Ascending aorta (tissue), 2 donors: ENCODE results near the gene PARL. TPM values are rescaled to one million over a fixed set of nuclear protein-coding genes. Genes with fewer than 3 reads are reported as not detected.

Experiments used
- DNase-seq, 2 donors: peaks; one replicate each; pipeline ENCODE4 v3.0.0-alpha.2; 2019; ENCODE audit warnings: low spot score in 2 of 2
- H3K27ac ChIP-seq, 2 donors: fragments of 200-600 bp; sonication (generic); one replicate each; pipeline ENCODE4 v1.5.1; 2016 to 2017; ENCODE audit warnings: mild to moderate bottlenecking in 1 of 2
- H3K27me3 ChIP-seq: fragments of 200-600 bp; sonication (generic); one replicate; pipeline ENCODE4 v1.5.1; 2017
- H3K36me3 ChIP-seq, 2 donors: fragments of 200-600 bp; sonication (generic); one replicate each; pipeline ENCODE4 v1.5.1; 2016
- H3K4me1 ChIP-seq, 2 donors: fragments of 200-600 bp; sonication (generic); one replicate each; pipeline ENCODE4 v1.5.1; 2016 to 2017; ENCODE audit warnings: mild to moderate bottlenecking in 1 of 2
- H3K4me3 ChIP-seq, 2 donors: fragments of 200-600 bp; sonication (generic); one replicate each; pipeline ENCODE4 v1.5.1; 2016 to 2017; ENCODE audit warnings: mild to moderate bottlenecking in 1 of 2
- H3K9me3 ChIP-seq, 2 donors: fragments of 200-600 bp; sonication (generic); one replicate each; pipeline ENCODE4 v1.5.1; 2016
- CTCF ChIP-seq, 3 experiments: fragments of 200-600 bp in 2 of 3; fragments of 450-650 bp in 1 of 3; sonication (generic) in 2 of 3; IDR thresholded peaks; one replicate each; pipeline ENCODE4 v1.5.1; 2016 to 2019; ENCODE audit warnings: antibody characterized with exemption in 3 of 3, mild to moderate bottlenecking in 1 of 3, moderate library complexity in 1 of 3
- intact Hi-C: fragments of 100-400 bp; cut with DNase I; formaldehyde crosslinking; loops from one replicate; pipeline ENCODE4 v1.15.1; 2023
- total RNA-seq: library from RNA; depleted of rRNA; stranded (reverse); fragments of >200 nt; gene quantifications from one replicate; pipeline ENCODE4 v1.1.0, GENCODE V29; 2016

PARL gene
- total RNA-seq, 1 donor from 2014 or later: 14.3 TPM

DNA sequence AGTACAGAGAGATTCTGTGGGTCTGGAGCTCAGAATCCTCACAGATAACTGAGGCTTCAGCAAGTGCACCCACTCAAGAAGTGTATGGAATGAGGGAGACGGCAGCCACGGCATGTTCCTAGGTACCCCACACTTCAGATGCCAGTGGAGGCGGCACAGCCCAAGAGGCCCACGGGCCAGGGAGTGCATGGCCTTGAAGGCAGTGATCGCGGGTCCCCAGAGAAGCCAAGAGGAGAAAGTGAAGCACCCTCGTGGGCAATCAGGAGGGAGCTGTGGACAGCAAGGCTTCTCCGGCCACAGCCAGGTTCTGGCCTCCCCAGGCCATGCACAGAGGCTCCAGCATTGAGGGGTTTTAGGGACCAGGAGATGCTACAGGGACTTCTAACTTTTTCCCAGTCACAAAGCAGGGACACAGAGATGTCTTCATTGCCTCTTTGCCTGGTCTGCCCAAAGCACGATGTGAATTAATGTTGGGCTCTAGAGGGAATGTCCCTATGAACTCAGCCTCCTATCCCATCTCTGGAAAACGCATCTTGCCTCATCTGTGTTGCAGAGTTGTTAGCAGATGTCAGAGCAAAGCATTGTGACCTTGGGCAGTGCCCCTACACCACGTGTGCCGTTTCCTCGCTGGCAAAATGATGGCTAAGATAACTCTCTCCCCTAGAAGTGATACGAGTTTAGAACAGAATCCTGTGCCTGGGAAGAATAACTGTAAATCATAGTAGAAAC is 56.7 kb downstream of the PARL start:
- TF ChIP-seq CTCF (IDR thresholded peaks at IDR 0.05): no peak
- Histone ChIP-seq H3K27me3 (no peaks in the 10 kb centered on the region), H3K4me3 (no peak overlapping the region), H3K9me3 (no peaks in the 10 kb centered on the region), H3K36me3 (peaks cover 12 to 26% of the 10 kb centered on the region in 2 donors), H3K27ac (no peak overlapping the region), H3K4me1 (peaks cover 6 to 8% of the 10 kb centered on the region in 2 donors)
- DNase-seq: no peak
- intact Hi-C loops: no loop called here

DNA sequence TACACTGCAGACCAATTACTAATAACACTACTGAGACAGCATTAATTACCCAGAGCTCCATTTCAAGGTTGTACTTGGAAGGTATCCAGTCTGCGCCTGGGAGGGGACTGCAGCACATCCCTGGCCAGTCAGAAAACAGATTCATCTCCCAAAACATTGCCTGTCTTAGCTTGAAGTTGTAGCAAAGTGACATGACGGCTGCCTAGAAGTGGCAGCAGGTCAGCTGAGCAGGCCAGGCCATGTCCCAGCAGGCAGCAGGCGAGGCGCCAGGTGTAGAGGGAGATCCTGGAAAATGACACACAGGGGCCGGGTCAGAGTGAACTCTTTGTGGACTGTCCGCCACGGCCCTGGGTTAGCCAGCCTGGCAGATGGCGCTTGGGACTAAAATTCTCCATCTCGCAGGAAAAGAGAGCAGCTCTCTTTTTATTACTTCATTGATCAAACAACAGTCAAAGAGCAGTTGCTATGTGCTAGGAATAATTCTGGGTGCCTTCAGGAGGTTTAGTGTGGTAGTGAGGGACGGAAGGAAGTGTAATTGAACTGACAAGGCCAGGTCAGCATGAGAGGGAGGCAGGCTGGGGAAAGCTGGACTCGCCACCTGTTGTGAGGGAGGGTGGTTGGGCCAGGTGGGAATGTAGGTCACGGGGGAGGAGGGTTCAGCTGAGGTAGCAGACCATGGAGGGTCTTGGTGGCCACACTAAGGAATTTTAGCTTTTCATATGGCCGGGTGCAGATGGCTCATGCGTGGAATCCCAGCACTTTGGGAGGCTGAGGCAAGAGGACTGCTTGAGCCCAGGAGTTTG is 58.0 kb downstream of the PARL start:
- Histone ChIP-seq H3K4me3 (no peak overlapping the region), H3K36me3 (peaks cover 4 to 18% of the 10 kb centered on the region in 2 donors), H3K27ac (no peak overlapping the region), H3K27me3 (no peaks in the 10 kb centered on the region), H3K9me3 (no peaks in the 10 kb centered on the region), H3K4me1 (peaks cover 6 to 8% of the 10 kb centered on the region in 2 donors)
- DNase-seq: no peak
- intact Hi-C loops: no loop called here
- TF ChIP-seq CTCF (IDR thresholded peaks at IDR 0.05): no peak

DNA sequence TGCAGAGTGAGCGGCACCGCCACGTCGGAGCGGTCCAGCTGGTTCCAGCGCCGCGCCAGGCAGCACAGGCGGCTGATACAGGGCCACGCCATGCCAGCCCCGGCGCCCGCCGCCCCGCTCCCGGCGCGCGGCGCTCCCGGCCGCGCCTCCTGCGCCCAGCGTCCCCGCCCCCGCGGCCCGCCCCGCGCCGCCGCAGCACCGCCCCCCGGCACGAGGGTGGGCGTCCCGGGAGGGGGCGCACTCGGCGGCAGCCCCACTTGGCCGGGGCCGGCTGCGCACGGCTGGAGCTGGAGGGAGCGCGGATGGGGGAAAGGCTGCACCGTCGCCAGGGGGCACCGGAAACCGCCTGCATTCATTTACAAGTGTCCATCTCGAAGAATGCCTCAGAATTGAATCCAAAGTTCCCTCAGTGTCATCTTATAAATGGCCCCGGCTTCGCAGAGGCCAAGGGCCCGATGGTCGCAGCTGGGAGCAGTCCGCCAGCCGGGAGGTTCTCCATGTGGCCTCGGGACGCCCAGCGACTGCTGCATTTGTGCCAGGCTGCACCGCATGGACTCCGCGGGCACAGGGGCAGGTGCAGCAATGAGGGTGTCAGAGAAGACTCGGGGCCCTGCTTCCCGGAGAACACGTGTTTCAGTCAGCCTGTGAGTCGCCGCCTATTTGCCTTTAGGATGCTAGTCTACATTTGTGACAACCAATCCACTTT is 59.1 kb downstream of the PARL start, which contains the start of gene MAP6D1:
MAP6D1 (minus strand) TSS at position 122 of the 706 bp plus-strand sequence; CDS start at position 92, 30 bp downstream.
- Histone ChIP-seq H3K27me3 (no peaks in the 10 kb centered on the region), H3K4me3 (peak within 1 kb of the TSS; percentile 75 to 90), H3K36me3 (peaks cover 4 to 14% of the 10 kb centered on the region in 2 donors), H3K27ac (peak within 1 kb of the TSS in 1 of 2 donors; percentile 41), H3K4me1 (peaks cover 6 to 8% of the 10 kb centered on the region in 2 donors), H3K9me3 (no peaks in the 10 kb centered on the region)
- DNase-seq: no peak
- peak; percentile 13 to 34 (median 21) for TF ChIP-seq CTCF (IDR thresholded peaks at IDR 0.05)
- intact Hi-C loops: no loop called here

GRCh38 chr3:183824761-183825455 is 59.8 kb downstream of the PARL start:
- no peak for DNase-seq
- no peak for TF ChIP-seq CTCF (IDR thresholded peaks at IDR 0.05)
- Histone ChIP-seq H3K36me3 (peaks cover 4 to 7% of the 10 kb centered on the region in 2 donors), H3K4me3 (peak overlapping the region; percentile 75 to 90), H3K27ac (peak overlapping the region in 1 of 2 donors; percentile 41), H3K27me3 (no peaks in the 10 kb centered on the region), H3K4me1 (peaks cover 6 to 8% of the 10 kb centered on the region in 2 donors), H3K9me3 (no peaks in the 10 kb centered on the region)
- intact Hi-C loops: no loop called here

- Histone ChIP-seq H3K4me3 (no peak overlapping the region), H3K9me3 (no peaks in the 10 kb centered on the region), H3K27ac (no peak overlapping the region), H3K4me1 (peaks cover 6 to 8% of the 10 kb centered on the region in 2 donors), H3K36me3 (peaks cover 1 to 4% of the 10 kb centered on the region in 2 donors), H3K27me3 (no peaks in the 10 kb centered on the region)
- intact Hi-C loops: no loop called here
- TF ChIP-seq CTCF (IDR thresholded peaks at IDR 0.05): no peak
- no peak for DNase-seq
These were observed 60.7 kb downstream of the PARL start for GRCh38 chr3:183823963-183824362.
